GM19468 (cell line): ENCODE data around the gene STRN3.

Experiments used
- ATAC-seq: cut with Tn5 transposase; IDR thresholded peaks from one replicate; pipeline ENCODE4 v1.9.1; 2021; ENCODE audit warnings: mild to moderate bottlenecking, moderate library complexity, moderate number of reproducible peaks; ENCODE audit not compliant: unreplicated experiment; ENCODE audit errors: extremely low read depth

STRN3 gene

GRCh38 chr14:30882431-30882830 is 143.7 kb downstream of the STRN3 start:
- ATAC-seq, result no peak

- ATAC-seq, result no peak
These were observed 149.5 kb downstream of the STRN3 start for GRCh38 chr14:30876692-30877091.

- no peak for ATAC-seq
These were observed 150.5 kb downstream of the STRN3 start for GRCh38 chr14:30875788-30876053.

- ATAC-seq, result no peak
These were observed 151.0 kb downstream of the STRN3 start for GRCh38 chr14:30874999-30875787.

- ATAC-seq, result peak; percentile 72
These were observed 151.8 kb downstream of the STRN3 start, which contains the start of gene COCH for GRCh38 chr14:30874120-30874998. COCH (plus strand) TSS chr14:30874559; CDS start chr14:30874939, 380 bp downstream.

- ATAC-seq, result no peak
These were observed 152.7 kb downstream of the STRN3 start for GRCh38 chr14:30873308-30874119.

- no peak for ATAC-seq
These were observed 153.6 kb downstream of the STRN3 start for GRCh38 chr14:30872602-30873001.

GRCh38 chr14:30869551-30870155 is 156.5 kb downstream of the STRN3 start:
- no peak for ATAC-seq

- no peak for ATAC-seq
These were observed 157.4 kb downstream of the STRN3 start for GRCh38 chr14:30868736-30869135.

GRCh38 chr14:30864934-30865333 is 161.2 kb downstream of the STRN3 start:
- no peak for ATAC-seq

- ATAC-seq, result no peak
These were observed 165.0 kb downstream of the STRN3 start for GRCh38 chr14:30861200-30861599.

GRCh38 chr14:30855345-30856037 is 170.7 kb downstream of the STRN3 start:
- ATAC-seq, result no peak

- no peak for ATAC-seq
These were observed 171.7 kb downstream of the STRN3 start for GRCh38 chr14:30854492-30854891.

- no peak for ATAC-seq
These were observed 172.2 kb downstream of the STRN3 start for GRCh38 chr14:30853946-30854345.

GRCh38 chr14:30849983-30850382 is 176.2 kb downstream of the STRN3 start:
- no peak for ATAC-seq

GRCh38 chr14:30849354-30849753 is 176.8 kb downstream of the STRN3 start:
- peak; percentile 94 for ATAC-seq

- ATAC-seq, result peak; percentile 3
These were observed 177.5 kb downstream of the STRN3 start for GRCh38 chr14:30848449-30849240.
